GM21528 (cell line): Measurements from ENCODE around the gene CAMK2G.

Experiments used
- ATAC-seq: cut with Tn5 transposase; IDR thresholded peaks from one replicate; pipeline ENCODE4 v1.9.1; 2021; ENCODE audit warnings: mild to moderate bottlenecking, moderate library complexity; ENCODE audit not compliant: unreplicated experiment, low FRiP score

Gene CAMK2G

GRCh38 chr10:73780966-73781365, 93.4 kb downstream of the CAMK2G start:
- no peak for ATAC-seq

- no peak for ATAC-seq
Observed at GRCh38 chr10:73780301-73780700, 94.1 kb downstream of the CAMK2G start.

GRCh38 chr10:73779539-73780197, 94.7 kb downstream of the CAMK2G start:
- no peak for ATAC-seq

GRCh38 chr10:73779018-73779417, 95.3 kb downstream of the CAMK2G start:
- ATAC-seq: no peak

GRCh38 chr10:73774637-73775036, 99.7 kb downstream of the CAMK2G start:
- no peak for ATAC-seq

GRCh38 chr10:73773152-73773879, 101.0 kb downstream of the CAMK2G start:
- peak; percentile 7 for ATAC-seq

GRCh38 chr10:73772281-73773151, 101.8 kb downstream of the CAMK2G start:
- peak; percentile 65 for ATAC-seq

GRCh38 chr10:73771722-73772280, 102.6 kb downstream of the CAMK2G start:
- peak; percentile 55 for ATAC-seq

- no peak for ATAC-seq
Observed at GRCh38 chr10:73769396-73769795, 105.0 kb downstream of the CAMK2G start.

GRCh38 chr10:73768881-73769280, 105.5 kb downstream of the CAMK2G start:
- no peak for ATAC-seq

- ATAC-seq: no peak
Observed at GRCh38 chr10:73765066-73765465, 109.3 kb downstream of the CAMK2G start.

- no peak for ATAC-seq
Observed at GRCh38 chr10:73763343-73763742, 111.0 kb downstream of the CAMK2G start.

GRCh38 chr10:73762915-73763314, 111.4 kb downstream of the CAMK2G start:
- no peak for ATAC-seq
